Endothelial cell of umbilical vein (primary cell): ENCODE measurements around the gene FOXP1. TPM values are rescaled to one million over a fixed set of nuclear protein-coding genes. Genes with fewer than 3 reads are reported as not detected.

ENCODE experiments used
- BruUV-seq: library from RNA; stranded (reverse); fragments of 400-500 nt; replicated peaks from 2 replicates; lab custom pipeline; 2021; lab: Mats Ljungman, UMichigan
- CTCF ChIA-PET: fragments of 300-600, 350-600 bp; sonication (Branson Sonifier 250); formaldehyde crosslinking; loops from one replicate; lab custom pipeline; 2021; ENCODE audit warnings: antibody characterized with exemption, inconsistent platforms; lab: Charles Lee
- POLR2A ChIA-PET: fragments of 300-600, 350-600 bp; sonication (Branson Sonifier 250); formaldehyde crosslinking; loops from one replicate; lab custom pipeline; 2021; ENCODE audit warnings: antibody characterized with exemption, inconsistent platforms; lab: Charles Lee
- DNase-seq: peaks from one replicate; pipeline ENCODE4 v3.0.0-alpha.2; 2011; ENCODE audit warnings: low read depth, low spot score
- FAIRE-seq: peaks from 2 replicates; lab custom pipeline; 2011; peaks lifted over from hg19 to GRCh38; lab: Jason Lieb, UNC
- H2AFZ ChIP-seq: 2 replicates; pipeline ENCODE4 v1.6.0; 2012; ENCODE audit warnings: low read depth, low read length, control low read depth, inconsistent platforms
- H3K27ac ChIP-seq: 2 replicates; pipeline ENCODE4 v1.5.1; 2011; ENCODE audit warnings: low read depth, mild to moderate bottlenecking, control low read depth, low read length, moderate library complexity; ENCODE audit not compliant: insufficient read depth
- H3K27me3 ChIP-seq, 2 experiments: 2 replicates each; pipeline versions ENCODE4 v1.6.0 to v1.6.1; 2011; ENCODE audit warnings: low read length in 2 of 2, mixed read lengths in 1 of 2; ENCODE audit not compliant: control insufficient read depth in 2 of 2, insufficient read depth in 2 of 2
- H3K36me3 ChIP-seq, 2 experiments: 2 replicates in 1 of 2; 3 replicates in 1 of 2; pipeline ENCODE4 v1.5.1; 2011; ENCODE audit warnings: low read length in 2 of 2, mild to moderate bottlenecking in 1 of 2, moderate library complexity in 1 of 2; ENCODE audit not compliant: control insufficient read depth in 2 of 2, insufficient read depth in 2 of 2; ENCODE audit errors: extremely low read depth in 1 of 2
- H3K4me1 ChIP-seq: 3 replicates; pipeline ENCODE4 v1.5.1; 2011; ENCODE audit warnings: mild to moderate bottlenecking, low read length; ENCODE audit not compliant: control insufficient read depth, insufficient read depth; ENCODE audit errors: extremely low read depth
- H3K4me2 ChIP-seq: 2 replicates; pipeline ENCODE4 v1.6.1; 2011; ENCODE audit warnings: low read length, control low read depth, mixed read lengths; ENCODE audit not compliant: insufficient read depth
- H3K4me3 ChIP-seq, 3 experiments: fragments of 200-600 bp in 1 of 3; sonication (generic), shearing (Covaris generic) in 1 of 3; replicated peaks in 1 of 3; 2 replicates each; pipeline ENCODE4 v1.5.1; 2011 to 2016; ENCODE audit warnings: control low read depth in 3 of 3, low read length in 3 of 3, mild to moderate bottlenecking in 2 of 3, inconsistent platforms in 1 of 3, low read depth in 1 of 3, moderate library complexity in 1 of 3; ENCODE audit not compliant: insufficient read depth in 1 of 3
- H3K79me2 ChIP-seq: 2 replicates; pipeline ENCODE4 v1.6.0; 2012; ENCODE audit warnings: low read length, inconsistent platforms; ENCODE audit not compliant: control insufficient read depth, insufficient read depth
- H3K9ac ChIP-seq: replicated peaks from 2 replicates; pipeline ENCODE3; 2011; ENCODE audit warnings: low read length, control low read depth; ENCODE audit not compliant: insufficient read depth; ENCODE audit errors: extremely low read depth
- H3K9me1 ChIP-seq: replicated peaks from 3 replicates; pipeline ENCODE4 v1.6.0; 2011; ENCODE audit warnings: mild to moderate bottlenecking, low read length; ENCODE audit not compliant: control insufficient read depth, insufficient read depth; ENCODE audit errors: extremely low read depth
- H3K9me3 ChIP-seq: replicated peaks from 2 replicates; pipeline ENCODE4 v1.5.1; 2012; ENCODE audit warnings: low read length, inconsistent platforms; ENCODE audit not compliant: control insufficient read depth, insufficient read depth
- H4K20me1 ChIP-seq: replicated peaks from 2 replicates; pipeline ENCODE3; 2011; ENCODE audit warnings: mild to moderate bottlenecking, low read length; ENCODE audit not compliant: control insufficient read depth, insufficient read depth; ENCODE audit errors: extremely low read depth
- CTCF ChIP-seq, 2 donors: IDR thresholded peaks; 1 replicate in 1 of 2; 2 replicates in 1 of 2; pipeline ENCODE4 v1.5.1; 2011; ENCODE audit warnings: low read length in 2 of 2, mild to moderate bottlenecking in 2 of 2, moderate library complexity in 2 of 2, control low read depth in 1 of 2, inconsistent platforms in 1 of 2, low read depth in 1 of 2; ENCODE audit not compliant: insufficient read depth in 1 of 2; ENCODE audit errors: extremely low read depth in 1 of 2
- EZH2 ChIP-seq: IDR thresholded peaks from 2 replicates; pipeline ENCODE4 v1.6.1; 2012; ENCODE audit warnings: borderline replicate concordance, low read depth, mild to moderate bottlenecking, moderate library complexity, low read length, inconsistent platforms; ENCODE audit not compliant: severe bottlenecking
- FOS ChIP-seq: IDR thresholded peaks from 2 replicates; pipeline ENCODE4 v1.6.1; 2011; ENCODE audit warnings: mild to moderate bottlenecking, low read length, moderate library complexity, borderline replicate concordance; ENCODE audit not compliant: insufficient read depth
- GATA2 ChIP-seq: IDR thresholded peaks from 2 replicates; pipeline ENCODE4 v1.7.0; 2011; ENCODE audit warnings: low read depth, mild to moderate bottlenecking, moderate library complexity, mixed read lengths, low read length; ENCODE audit not compliant: insufficient read length, insufficient read depth
- MAX ChIP-seq: IDR thresholded peaks from 2 replicates; pipeline ENCODE4 v1.6.1; 2011; ENCODE audit not compliant: insufficient read depth, insufficient read length
- MYC ChIP-seq: IDR thresholded peaks from one replicate; pipeline ENCODE4 v1.6.1; 2011; ENCODE audit warnings: mild to moderate bottlenecking, low read depth, low read length
- POLR2AphosphoS5 ChIP-seq: IDR thresholded peaks from 2 replicates; pipeline ENCODE4 v1.6.1; 2012; ENCODE audit warnings: low read depth, mild to moderate bottlenecking, control low read depth, low read length, moderate library complexity; ENCODE audit not compliant: insufficient read depth
- dilution Hi-C: fragments of 300-500 bp; cut with MboI; formaldehyde crosslinking; loops from one replicate; pipeline ENCODE4 v1.15.0; 2019; ENCODE audit warnings: low sequenced_read_pairs; ENCODE audit not compliant: extremely low pct_ligation_motif_present
- intact Hi-C: fragments of 100-400 bp; cut with micrococcal nuclease; formaldehyde crosslinking; loops from one replicate; pipeline ENCODE4 v1.10.0; 2022
- polyA plus RNA-seq, 4 experiments: library from polyadenylated mRNA; depleted of rRNA in 3 of 4; stranded (reverse) in 3 of 4; unstranded in 1 of 4; fragments of >200 nt; gene quantifications; 2 replicates each; pipeline versions ENCODE4 v1.2.1 to v1.2.3, GENCODE V29; 2011 to 2012; ENCODE audit warnings: missing spikeins in 1 of 4
- total RNA-seq: library from RNA; stranded (reverse); gene quantifications from 2 replicates; pipeline ENCODE4 v1.2.3, GENCODE V29; 2021

The FOXP1 gene
- total and polyA plus RNA-seq, 2 donors (not counting 3 experiments of a cell fraction or from before 2014, with no cell fraction given): 41.0 to 107 TPM

GRCh38 chr3:71083726-71084131 lies 499.8 kb downstream of the FOXP1 start:
- no TSS peak for BruUV-seq
- Histone ChIP-seq H3K4me3 (no peak overlapping the region), H3K9me1 (no peaks in the 10 kb centered on the region), H3K4me1 (peaks cover 15% of the 10 kb centered on the region), H3K9ac (no peak overlapping the region), H3K27ac (no peak overlapping the region), H2AFZ (no peak overlapping the region), H3K4me2 (no peak overlapping the region), H3K79me2 (peaks cover 1% of the 10 kb centered on the region), H3K27me3 (no peaks in the 10 kb centered on the region), H3K9me3 (no peaks in the 10 kb centered on the region), H3K36me3 (no peaks in the 10 kb centered on the region), H4K20me1 (no peaks in the 10 kb centered on the region)
- POLR2A ChIA-PET: no interaction called here
- no peak for FAIRE-seq
- TF ChIP-seq GATA2 (no peak), EZH2 (no peak), CTCF (IDR thresholded peaks at IDR 0.05; ENCODE audit: extremely low read depth in 1 of 2, insufficient read depth in 1 of 2, low read depth in 1 of 2, low read length in 2 of 2) (no peak), MYC (no peak), POLR2AphosphoS5 (no peak)
- intact Hi-C loops (no loop called here), dilution Hi-C loops (no loop called here)
- CTCF ChIA-PET: interaction anchor here (0.7 to 1.2 kb wide), 4 partner anchors 11 to 502 kb away, joined by 3 to 4 read pairs (median 3); no protein-coding TSS in a partner anchor
- DNase-seq: no peak

- intact Hi-C loops (no loop called here), dilution Hi-C loops (no loop called here)
- no peak overlapping the region for H3K27ac ChIP-seq
- H3K36me3 ChIP-seq: no peaks in the 10 kb centered on the region
- peaks cover 1% of the 10 kb centered on the region for H3K79me2 ChIP-seq
- no peaks in the 10 kb centered on the region for H3K9me1 ChIP-seq
- FAIRE-seq (no peak), DNase-seq (no peak)
- peaks cover 10% of the 10 kb centered on the region for H3K4me1 ChIP-seq
- H3K9me3 ChIP-seq: no peaks in the 10 kb centered on the region
- no peak overlapping the region for H3K9ac ChIP-seq
- H2AFZ ChIP-seq: no peak overlapping the region
- H3K4me2 ChIP-seq: no peak overlapping the region
- no peak for TF ChIP-seq CTCF (IDR thresholded peaks at IDR 0.05; ENCODE audit: extremely low read depth in 1 of 2, insufficient read depth in 1 of 2, low read depth in 1 of 2, low read length in 2 of 2)
- TF ChIP-seq POLR2AphosphoS5: no peak
- TF ChIP-seq MYC: no peak
- TF ChIP-seq MAX: no peak
- TF ChIP-seq FOS: no peak
- ChIA-PET POLR2A (no interaction called here), CTCF (interaction anchor here (1.2 kb wide), 1 partner anchor 24 kb away, joined by 4 read pairs; no protein-coding TSS in a partner anchor)
- no peak overlapping the region for H3K4me3 ChIP-seq
- no peaks in the 10 kb centered on the region for H4K20me1 ChIP-seq
- BruUV-seq: no TSS peak
- no peaks in the 10 kb centered on the region for H3K27me3 ChIP-seq
Observed at GRCh38 chr3:71082833-71083232, 500.7 kb downstream of the FOXP1 start.
